NCI-H1092 (cell line): ENCODE results near the gene DNAJC17.

Source experiments
- DNase-seq: peaks from one replicate; lab custom pipeline; 2025; lab: John Stamatoyannopoulos, UW

Gene DNAJC17

DNA sequence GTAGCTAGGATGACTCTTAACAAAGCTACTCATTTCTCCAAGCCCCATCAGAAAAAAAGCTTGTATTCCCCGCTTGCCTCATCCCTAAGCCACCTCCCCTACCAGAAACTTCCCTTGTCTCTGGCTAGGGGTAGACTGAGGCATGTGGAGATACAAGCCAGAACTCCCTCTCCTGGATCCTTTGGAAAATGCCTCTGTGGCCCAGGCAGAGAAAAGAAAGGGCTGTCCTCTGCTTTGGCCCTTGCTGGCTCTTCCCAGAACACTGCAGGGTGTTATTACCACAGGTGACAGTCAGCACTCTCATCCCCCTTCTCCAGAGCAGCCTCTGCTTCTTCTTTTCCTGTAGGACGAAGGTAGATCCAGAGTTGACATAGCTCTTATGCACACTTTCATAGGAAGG, 67.4 kb downstream of the DNAJC17 start:
- no peak for DNase-seq

DNA sequence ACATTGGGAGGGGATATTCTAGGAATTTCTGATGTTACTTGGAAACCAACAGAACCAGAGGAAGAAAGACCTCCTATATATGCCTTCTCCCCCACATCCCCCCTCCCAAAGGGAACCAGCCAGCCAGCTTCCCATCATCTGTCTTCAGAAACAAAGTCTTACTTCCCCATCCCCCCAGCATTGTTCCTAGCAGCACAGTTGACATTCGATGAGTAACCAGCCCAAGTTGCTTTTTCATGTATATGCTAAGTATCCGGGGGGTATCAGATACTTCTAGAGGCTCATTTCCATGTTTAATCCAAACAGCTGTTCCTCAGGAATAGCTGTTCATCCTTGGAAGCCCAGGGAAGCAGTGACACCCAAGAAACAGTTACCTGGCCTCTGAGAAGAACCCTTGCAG, 68.2 kb downstream of the DNAJC17 start:
- DNase-seq = no peak

DNA sequence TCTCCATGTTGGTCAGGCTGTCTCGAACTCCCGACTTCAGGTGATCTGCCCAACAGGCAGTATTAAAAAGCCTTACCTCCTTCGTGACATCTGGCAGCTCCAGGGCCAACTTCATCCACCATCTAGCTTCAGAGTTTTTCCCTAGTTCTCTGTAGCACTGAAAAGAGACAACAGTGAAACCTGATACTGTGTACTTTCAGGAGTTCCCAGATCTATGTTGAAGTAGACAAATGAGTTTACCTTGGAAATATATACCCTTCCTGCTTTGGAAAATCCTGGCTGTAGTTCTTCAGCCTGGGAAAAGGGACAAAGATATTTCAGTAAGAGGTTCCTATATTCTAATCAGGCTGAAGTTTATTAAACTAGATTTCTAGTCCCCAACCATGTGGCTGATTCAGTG, 70.2 kb downstream of the DNAJC17 start:
- DNase-seq = no peak

DNA sequence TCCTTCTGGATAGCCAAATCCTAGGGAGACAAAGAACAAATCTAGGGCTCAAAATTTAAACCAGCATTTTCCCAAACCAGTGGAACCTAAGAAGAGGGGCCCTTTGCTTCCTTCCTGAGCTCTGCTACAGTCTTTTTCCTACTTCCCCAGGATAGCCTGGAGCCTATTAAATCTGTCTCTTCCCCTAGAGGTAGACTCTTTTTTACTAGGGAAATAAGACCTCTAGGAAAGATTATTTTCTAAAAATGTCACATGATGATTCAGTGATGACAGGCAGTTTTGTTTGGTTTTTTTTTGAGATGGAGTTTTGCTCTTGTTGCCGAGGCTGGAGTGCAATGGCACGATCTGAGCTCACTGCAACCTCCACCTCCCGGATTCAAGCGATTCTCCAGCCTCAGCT, 70.7 kb downstream of the DNAJC17 start:
- no peak for DNase-seq

- no peak for DNase-seq
Measured at GRCh38 chr15:40731034-40731433, 76.2 kb downstream of the DNAJC17 start.

- DNase-seq = no peak
Measured at GRCh38 chr15:40723919-40724318, 83.4 kb downstream of the DNAJC17 start.

- DNase-seq = no peak
Measured at GRCh38 chr15:40722934-40723333, 84.3 kb downstream of the DNAJC17 start.

- DNase-seq = no peak
Measured at GRCh38 chr15:40722354-40722753, 84.9 kb downstream of the DNAJC17 start.

- no peak for DNase-seq
Measured at GRCh38 chr15:40721701-40722100, 85.6 kb downstream of the DNAJC17 start.

DNA sequence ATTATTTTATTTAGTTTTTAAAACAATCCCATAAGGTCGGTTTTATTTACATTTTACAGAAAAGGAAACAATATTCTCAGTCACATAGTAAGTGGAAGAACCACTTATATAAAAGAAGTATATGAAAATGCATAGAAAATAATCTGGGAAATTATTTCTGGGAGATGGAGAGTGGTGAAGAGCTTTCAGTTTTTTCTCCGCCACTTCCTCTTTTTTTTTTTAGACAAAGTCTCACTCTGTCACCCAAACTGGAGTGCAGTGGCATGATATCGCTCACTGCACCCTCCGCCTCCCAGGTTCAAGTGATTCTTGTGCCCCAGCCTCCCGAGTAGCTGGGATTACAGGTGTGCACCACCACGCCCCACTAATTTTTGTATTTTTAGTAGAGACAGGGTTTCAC, 91.1 kb downstream of the DNAJC17 start:
- DNase-seq = no peak
